OCI-LY7 (cell line): Measurements from ENCODE around the gene MMAA. TPM values are rescaled to one million over a fixed set of nuclear protein-coding genes. Genes with fewer than 3 reads are reported as not detected.

ENCODE experiments used
- BruUV-seq: library from RNA; stranded (reverse); fragments of 400-500 nt; replicated peaks from 2 replicates; lab custom pipeline; 2021; lab: Mats Ljungman, UMichigan
- CTCF ChIA-PET: fragments of 300-600 bp; sonication (Branson Sonifier 250); formaldehyde crosslinking; loops from one replicate; lab custom pipeline; 2022; ENCODE audit warnings: antibody characterized with exemption; ENCODE audit not compliant: unreplicated experiment; lab: Charles Lee
- POLR2A ChIA-PET: fragments of 300-600 bp; sonication (Branson Sonifier 250); formaldehyde crosslinking; loops from one replicate; lab custom pipeline; 2022; ENCODE audit warnings: antibody characterized with exemption; lab: Charles Lee
- DNase-seq: peaks from one replicate; pipeline ENCODE4 v3.0.0-alpha.2; 2015; ENCODE audit warnings: low spot score
- H2AFZ ChIP-seq: fragments of 200-600 bp; sonication (generic), shearing (Covaris generic); 2 replicates; pipeline ENCODE4 v1.6.1; 2014; ENCODE audit warnings: mild to moderate bottlenecking, antibody characterized with exemption, low read length, moderate library complexity
- H3K27ac ChIP-seq: fragments of 200-600 bp; sonication (generic); 2 replicates; pipeline ENCODE4 v1.5.1; 2014; ENCODE audit warnings: mixed run types, low read depth, mild to moderate bottlenecking, moderate library complexity, low read length, inconsistent platforms; ENCODE audit not compliant: poor library complexity, severe bottlenecking
- H3K36me3 ChIP-seq: fragments of 200-600 bp; sonication (generic); 2 replicates; pipeline ENCODE4 v1.6.1; 2014; ENCODE audit warnings: mild to moderate bottlenecking, antibody characterized with exemption, low read length, moderate library complexity, mixed read lengths; ENCODE audit not compliant: insufficient read depth
- H3K4me1 ChIP-seq: fragments of 200-600 bp; sonication (generic); 2 replicates; pipeline ENCODE4 v1.5.1; 2014; ENCODE audit warnings: mild to moderate bottlenecking, low read length; ENCODE audit not compliant: insufficient read depth, poor library complexity, severe bottlenecking
- H3K4me2 ChIP-seq: fragments of 200-600 bp; sonication (generic); 2 replicates; pipeline ENCODE4 v1.6.1; 2014; ENCODE audit warnings: mild to moderate bottlenecking, low read length
- H3K4me3 ChIP-seq: fragments of 200-600 bp; sonication (generic); 2 replicates; pipeline ENCODE4 v1.5.1; 2014; ENCODE audit warnings: mild to moderate bottlenecking, low read depth, low read length; ENCODE audit not compliant: poor library complexity, severe bottlenecking
- H3K79me2 ChIP-seq: fragments of 200-600 bp; sonication (generic); 2 replicates; pipeline ENCODE4 v1.6.1; 2016; ENCODE audit warnings: low read depth, mild to moderate bottlenecking, low read length, moderate library complexity, mixed read lengths; ENCODE audit not compliant: insufficient read depth
- H3K9me2 ChIP-seq: fragments of 200-600 bp; sonication (generic); 2 replicates; pipeline ENCODE4 v1.6.1; 2016; ENCODE audit warnings: mild to moderate bottlenecking, low read length, mixed read lengths; ENCODE audit not compliant: insufficient read depth
- H3K9me3 ChIP-seq: fragments of 200-600 bp; sonication (generic); 2 replicates; pipeline ENCODE4 v1.6.1; 2014; ENCODE audit warnings: mild to moderate bottlenecking, mixed run types, low read length, mixed read lengths
- H4K20me1 ChIP-seq: fragments of 200-600 bp; sonication (generic); 2 replicates; pipeline ENCODE4 v1.6.1; 2014; ENCODE audit warnings: mild to moderate bottlenecking, antibody characterized with exemption, low read length, moderate library complexity, mixed read lengths; ENCODE audit not compliant: insufficient read depth
- CTCF ChIP-seq: fragments of 200-600 bp; sonication (generic); conservative IDR thresholded peaks from 2 replicates; pipeline ENCODE4 v1.5.1; 2014; ENCODE audit warnings: mild to moderate bottlenecking, antibody characterized with exemption, low read length, moderate library complexity, mixed read lengths
- EZH2phosphoT487 ChIP-seq: fragments of 200-600 bp; sonication (generic); IDR thresholded peaks from 2 replicates; pipeline ENCODE4 v1.6.1; 2018; ENCODE audit warnings: low read depth, borderline replicate concordance, mild to moderate bottlenecking, mixed run types, antibody characterized with exemption, low read length, moderate library complexity, mixed read lengths
- intact Hi-C: fragments of 100-400 bp; cut with micrococcal nuclease; formaldehyde crosslinking; loops from one replicate; pipeline ENCODE4 v1.10.0; 2022; ENCODE audit not compliant: unreplicated experiment
- total RNA-seq, 2 experiments: library from RNA; depleted of rRNA in 1 of 2; stranded (reverse); fragments of >200 nt in 1 of 2; shearing (Covaris generic) in 1 of 2; gene quantifications; 2 replicates each; pipeline ENCODE4 v1.2.3, GENCODE V29; 2014 to 2022

Gene MMAA
- total RNA-seq, 2 experiments from 2014 or later: 2.5 to 5.4 TPM

DNA sequence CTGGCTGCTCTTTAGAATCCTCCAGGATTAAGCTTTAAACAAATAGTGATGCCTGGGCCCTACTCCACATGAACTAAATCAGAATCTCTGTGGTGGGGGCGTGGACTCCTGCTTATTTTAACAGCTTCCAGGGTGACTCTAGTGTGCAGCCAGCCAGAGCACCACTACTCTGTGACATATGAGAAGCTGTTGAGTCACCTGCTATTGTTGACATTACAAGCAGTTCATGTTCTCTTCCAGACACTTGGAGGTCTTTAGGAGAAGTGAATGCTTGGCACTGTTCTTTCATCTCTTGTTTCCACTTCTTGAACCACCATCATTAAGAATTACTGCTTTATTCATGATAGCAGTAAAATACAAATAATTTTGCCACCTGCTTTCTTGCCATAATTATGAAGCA is 60.3 kb downstream of the MMAA start:
- intact Hi-C loops: no loop called here
- Histone ChIP-seq H3K27ac (no peak overlapping the region), H3K4me2 (no peak overlapping the region), H2AFZ (no peak overlapping the region), H3K4me3 (no peak overlapping the region), H3K79me2 (no peaks in the 10 kb centered on the region), H3K36me3 (no peaks in the 10 kb centered on the region), H3K4me1 (no peaks in the 10 kb centered on the region), H4K20me1 (no peaks in the 10 kb centered on the region), H3K9me2 (no peaks in the 10 kb centered on the region), H3K9me3 (no peaks in the 10 kb centered on the region)
- BruUV-seq: no TSS peak
- DNase-seq: no peak
- ChIA-PET POLR2A (interaction anchor here (0.6 kb wide), 1 partner anchor 656 kb away, joined by 3 read pairs; no protein-coding TSS in a partner anchor), CTCF (no interaction called here)
- no peak for TF ChIP-seq CTCF
- no peak for TF ChIP-seq EZH2phosphoT487

- no peak within 1 kb of the TSS for H3K27ac ChIP-seq
- ChIA-PET CTCF (no interaction called here), POLR2A (interaction anchor here (0.6 to 0.9 kb wide), 3 partner anchors 9 to 655 kb away, joined by 3 to 6 read pairs (median 3); no protein-coding TSS in a partner anchor)
- no peak within 1 kb of the TSS for H2AFZ ChIP-seq
- TF ChIP-seq CTCF: no peak
- TF ChIP-seq EZH2phosphoT487: no peak
- no peaks in the 10 kb centered on the region for H4K20me1 ChIP-seq
- DNase-seq: no peak
- H3K4me2 ChIP-seq: no peak within 1 kb of the TSS
- no peaks in the 10 kb centered on the region for H3K79me2 ChIP-seq
- H3K4me1 ChIP-seq: no peaks in the 10 kb centered on the region
- H3K4me3 ChIP-seq: no peak within 1 kb of the TSS
- no peaks in the 10 kb centered on the region for H3K9me2 ChIP-seq
- H3K9me3 ChIP-seq: no peaks in the 10 kb centered on the region
- no peaks in the 10 kb centered on the region for H3K36me3 ChIP-seq
- intact Hi-C loops: no loop called here
- BruUV-seq: no TSS peak
These were observed 60.8 kb downstream of the MMAA start, which contains the start of gene C4orf51 for GRCh38 chr4:145679991-145680455. TSS of gene C4orf51 (plus strand) at chr4:145680146. CDS start at chr4:145680204, 58 bp downstream.

DNA sequence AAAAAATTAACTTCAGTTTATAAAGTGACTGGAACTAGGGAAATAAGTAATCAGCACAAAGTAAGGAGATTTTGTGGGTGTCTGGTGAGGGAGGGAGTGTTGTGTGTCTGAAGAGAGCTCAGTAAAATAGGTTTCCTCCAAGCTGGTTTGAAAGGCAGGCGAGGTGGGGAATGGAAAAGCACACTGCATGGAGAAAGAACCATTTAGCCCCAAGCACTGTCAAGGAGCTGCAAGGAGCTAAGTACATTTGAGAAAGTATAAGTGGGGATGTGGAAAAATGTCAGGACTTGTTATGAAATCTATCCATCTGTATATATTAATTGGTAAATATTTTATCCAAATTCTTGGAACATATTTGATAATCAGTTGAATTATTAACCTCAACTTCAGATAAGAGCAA is 61.7 kb downstream of the MMAA start:
- no peak overlapping the region for H3K27ac ChIP-seq
- BruUV-seq: no TSS peak
- CTCF ChIA-PET: no interaction called here
- H3K4me1 ChIP-seq: no peaks in the 10 kb centered on the region
- no peak overlapping the region for H3K4me2 ChIP-seq
- no peaks in the 10 kb centered on the region for H3K9me3 ChIP-seq
- H3K9me2 ChIP-seq: no peaks in the 10 kb centered on the region
- no peaks in the 10 kb centered on the region for H3K36me3 ChIP-seq
- no peaks in the 10 kb centered on the region for H4K20me1 ChIP-seq
- no peak overlapping the region for H2AFZ ChIP-seq
- intact Hi-C loops: no loop called here
- POLR2A ChIA-PET: interaction anchor here (0.6 to 0.9 kb wide), 2 partner anchors 10 to 290 kb away, joined by 3 to 6 read pairs; no protein-coding TSS in a partner anchor
- H3K4me3 ChIP-seq: no peak overlapping the region
- no peak for DNase-seq
- no peak for TF ChIP-seq EZH2phosphoT487
- TF ChIP-seq CTCF: no peak
- H3K79me2 ChIP-seq: no peaks in the 10 kb centered on the region
